ENCODE measurements around the gene ZNF324B. TPM values are rescaled to one million over a fixed set of nuclear protein-coding genes. Genes with fewer than 3 reads are reported as not detected.
"Not testable (repeated sequence)": the region's sequence is repeated elsewhere in the genome, so short reads cannot be mapped to it uniquely, and the experiment has no call there.

ZNF324B gene
- total RNA-seq, 2 donors from 2014 or later, result 3.9 to 4.7 TPM

DNA sequence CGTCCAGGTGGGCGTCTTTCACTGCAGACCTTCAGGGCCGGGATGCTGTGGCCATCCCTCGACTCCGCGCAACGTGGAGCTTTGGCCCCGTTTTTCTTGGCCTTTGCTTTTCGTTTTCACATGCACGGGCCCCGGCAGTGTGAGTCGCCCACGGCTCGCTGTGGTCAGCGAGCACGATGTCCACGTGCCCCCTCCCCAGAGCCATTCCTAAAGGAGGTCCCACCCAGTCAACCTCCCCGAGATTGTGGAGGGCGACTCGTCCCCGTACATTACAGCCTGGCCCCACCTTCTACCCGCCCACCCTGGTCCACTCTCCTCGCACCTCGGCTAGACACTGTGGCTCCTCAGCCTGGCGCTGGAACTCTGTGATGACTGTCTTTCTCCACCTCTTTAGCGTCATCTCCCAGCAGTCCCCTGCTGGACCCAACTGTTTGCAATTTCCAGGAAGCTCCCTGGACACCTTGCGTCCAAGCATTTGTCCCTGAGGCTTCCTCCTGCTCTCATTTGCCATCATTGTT, 25.1 kb downstream of the ZNF324B start:
- DNase-seq (peak; percentile 61), ATAC-seq (peak in 1 of 2 donors; percentile 3)
- intact Hi-C loops (cut with DNase I), result no loop called here

DNA sequence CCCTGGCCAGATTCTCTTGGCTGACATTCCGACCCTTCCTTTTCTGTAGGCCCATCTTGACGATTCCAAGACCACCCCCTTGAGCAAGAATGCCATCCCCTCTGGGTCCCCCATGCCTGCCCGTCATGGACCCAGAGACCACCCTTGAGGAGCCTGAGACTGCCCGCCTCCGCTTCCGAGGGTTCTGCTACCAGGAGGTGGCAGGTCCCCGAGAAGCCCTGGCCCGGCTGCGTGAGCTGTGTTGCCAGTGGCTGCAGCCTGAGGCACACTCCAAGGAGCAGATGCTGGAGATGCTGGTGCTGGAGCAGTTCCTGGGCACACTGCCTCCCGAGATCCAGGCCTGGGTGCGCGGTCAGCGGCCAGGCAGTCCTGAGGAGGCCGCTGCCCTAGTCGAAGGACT, 25.7 kb downstream of the ZNF324B start:
- intact Hi-C loops (cut with DNase I), result no loop called here
- ATAC-seq (no peak), DNase-seq (no peak)

DNA sequence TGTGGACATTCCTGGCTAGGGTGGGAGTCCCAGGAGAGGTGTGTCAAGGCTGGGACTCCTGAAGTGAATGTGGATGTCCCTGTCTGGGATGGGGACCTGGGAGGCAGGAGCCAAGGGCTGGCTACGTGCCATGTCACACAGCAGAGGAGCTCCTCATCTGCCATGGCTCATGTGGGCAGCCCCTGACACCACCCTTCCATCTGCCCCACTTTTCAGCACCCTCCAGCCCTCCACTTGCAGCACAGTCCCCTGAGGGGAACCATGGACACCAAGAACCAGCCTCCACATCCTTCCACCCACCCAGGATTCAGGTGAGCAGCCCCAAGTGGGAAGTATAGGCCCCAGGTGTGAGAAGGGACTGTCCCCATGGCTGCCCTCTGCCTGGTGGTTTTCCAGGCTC, 26.4 kb downstream of the ZNF324B start:
- intact Hi-C loops (cut with DNase I), result no loop called here
- DNase-seq (no peak), ATAC-seq (no peak)

DNA sequence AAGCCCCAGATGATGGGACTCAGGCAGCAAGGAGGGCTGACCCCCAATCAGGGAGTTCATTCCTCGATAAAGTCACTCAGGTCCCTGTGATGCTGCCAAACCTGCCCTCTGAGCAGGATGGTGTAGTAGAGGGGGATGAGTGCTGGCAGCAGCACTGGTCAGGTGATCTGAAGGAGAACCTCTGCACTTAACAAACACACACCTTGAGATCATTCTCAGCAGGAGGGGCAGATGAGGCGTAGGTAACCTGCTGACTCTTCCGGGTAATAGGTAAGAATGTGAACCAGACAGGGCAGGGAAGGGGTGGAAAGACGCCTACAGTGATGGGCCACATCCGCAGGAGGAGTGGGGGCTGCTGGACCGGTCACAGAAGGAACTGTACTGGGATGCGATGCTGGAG, 27.9 kb downstream of the ZNF324B start:
- intact Hi-C loops (cut with DNase I), result no loop called here
- ATAC-seq, result no peak
- DNase-seq, result no peak

DNA sequence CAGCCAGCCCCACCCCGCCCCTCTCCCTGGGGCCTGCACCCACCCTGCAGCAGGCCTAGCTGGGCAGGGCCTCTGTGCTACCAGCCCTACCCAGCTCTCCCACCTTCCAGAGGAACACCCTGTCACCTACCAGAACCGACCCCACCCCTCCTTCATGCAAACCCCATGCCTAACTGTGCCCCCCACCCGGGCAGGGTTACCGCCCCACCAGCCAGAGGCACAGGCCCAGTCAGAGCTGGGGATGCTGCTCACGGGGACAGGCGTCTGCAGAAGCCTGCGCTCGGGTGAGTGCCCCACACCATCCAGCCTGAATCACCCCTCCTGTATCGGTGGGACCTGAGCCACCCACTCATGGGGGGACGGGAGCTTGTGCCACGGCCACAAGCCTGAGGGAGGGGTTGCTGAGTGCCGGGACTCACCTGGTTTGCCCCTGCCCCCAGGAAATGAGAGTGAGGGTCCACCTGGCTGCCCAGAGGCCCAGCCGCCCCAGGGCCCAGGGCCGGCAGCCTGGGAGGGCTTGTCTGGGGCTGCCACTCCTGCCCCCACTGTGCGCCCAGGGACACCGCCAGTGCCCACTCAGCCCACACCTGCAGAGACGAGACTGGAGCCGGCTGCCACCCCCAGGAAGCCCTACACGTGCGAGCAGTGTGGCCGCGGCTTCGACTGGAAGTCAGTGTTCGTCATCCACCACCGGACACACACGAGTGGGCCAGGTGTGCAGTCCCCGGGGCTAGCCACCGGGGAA, 28.5 kb downstream of the ZNF324B start:
- intact Hi-C loops (cut with DNase I), result no loop called here
- DNase-seq, result no peak
- no peak for ATAC-seq

DNA sequence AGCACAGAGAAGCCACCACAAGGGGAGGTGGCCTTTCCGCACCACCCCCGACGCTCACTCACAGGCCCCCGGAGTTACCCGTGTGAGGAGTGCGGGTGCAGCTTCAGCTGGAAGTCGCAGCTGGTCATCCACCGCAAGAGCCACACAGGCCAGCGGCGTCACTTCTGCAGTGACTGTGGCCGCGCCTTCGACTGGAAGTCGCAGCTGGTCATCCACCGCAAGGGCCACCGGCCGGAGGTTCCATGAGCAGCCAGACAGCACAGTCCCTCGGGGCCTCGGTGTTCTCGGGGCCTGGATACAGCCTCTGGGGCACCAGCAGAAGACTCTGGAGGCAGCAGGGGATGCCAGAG, 29.0 kb downstream of the ZNF324B start:
- DNase-seq, result no peak
- intact Hi-C loops (cut with DNase I), result no loop called here
- no peak for ATAC-seq

DNA sequence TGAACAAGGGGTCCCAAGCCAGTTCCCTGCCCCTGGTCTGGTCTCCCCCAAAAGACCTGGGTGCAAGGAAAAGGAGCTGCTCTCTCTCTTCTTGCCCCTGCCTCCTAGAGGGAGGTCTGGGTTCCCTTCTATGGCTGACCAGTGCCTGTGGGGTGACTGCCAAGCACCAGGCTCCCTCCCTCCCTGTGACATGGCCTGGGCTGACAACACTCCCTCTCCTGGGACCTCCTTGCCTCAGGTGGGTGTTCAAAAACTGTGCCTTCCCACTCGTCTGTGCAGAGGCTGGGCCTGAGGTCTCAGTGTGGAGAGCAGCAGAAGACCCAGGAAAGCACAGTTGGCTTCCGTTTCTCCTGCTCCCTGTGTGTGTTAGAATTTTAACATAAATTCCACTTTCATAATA, 29.4 kb downstream of the ZNF324B start:
- intact Hi-C loops (cut with DNase I), result no loop called here
- no peak for DNase-seq
- ATAC-seq, result no peak

DNA sequence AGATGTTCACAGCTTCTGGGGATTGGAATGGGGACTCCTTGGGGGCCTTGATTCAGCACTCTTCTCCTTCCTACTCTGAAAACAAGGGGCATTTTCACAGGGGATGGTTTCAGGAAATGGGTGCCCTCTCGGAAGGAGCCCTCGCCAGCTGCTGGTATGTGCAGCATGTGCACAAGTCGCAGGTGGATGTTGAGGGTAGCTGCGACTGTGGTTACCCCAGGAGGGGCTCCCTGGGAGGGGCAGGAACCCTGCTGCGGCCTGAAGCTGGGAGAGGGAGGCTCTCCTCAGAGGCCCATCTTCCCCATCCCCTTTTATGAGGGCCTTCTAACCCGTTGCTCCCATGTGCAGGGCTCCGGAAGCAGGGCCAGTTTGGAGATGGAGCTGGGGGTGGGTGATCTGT, 30.9 kb downstream of the ZNF324B start:
- DNase-seq, result no peak
- no peak for ATAC-seq
- intact Hi-C loops (cut with DNase I), result no loop called here

DNA sequence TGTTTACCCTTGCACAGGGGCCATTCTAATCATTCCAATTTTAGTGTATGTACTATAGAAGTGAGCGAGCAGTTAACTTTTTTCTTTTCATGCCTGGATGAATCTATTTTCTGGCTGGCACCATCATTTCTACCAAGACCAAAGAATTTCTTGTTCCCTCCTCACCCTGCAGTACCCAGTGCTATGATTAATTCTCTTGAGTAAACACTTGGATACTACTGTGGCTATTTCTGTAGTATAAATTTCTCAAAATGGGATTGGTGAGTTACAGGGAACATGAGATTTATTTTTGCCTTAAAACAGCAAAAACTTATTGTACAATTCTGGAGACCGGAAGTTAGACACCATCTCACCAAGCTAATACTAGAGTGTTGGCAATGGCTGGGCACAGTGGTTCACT, 32.4 kb downstream of the ZNF324B start:
- intact Hi-C loops (cut with DNase I), result no loop called here
- ATAC-seq (no peak), DNase-seq (no peak)

DNA sequence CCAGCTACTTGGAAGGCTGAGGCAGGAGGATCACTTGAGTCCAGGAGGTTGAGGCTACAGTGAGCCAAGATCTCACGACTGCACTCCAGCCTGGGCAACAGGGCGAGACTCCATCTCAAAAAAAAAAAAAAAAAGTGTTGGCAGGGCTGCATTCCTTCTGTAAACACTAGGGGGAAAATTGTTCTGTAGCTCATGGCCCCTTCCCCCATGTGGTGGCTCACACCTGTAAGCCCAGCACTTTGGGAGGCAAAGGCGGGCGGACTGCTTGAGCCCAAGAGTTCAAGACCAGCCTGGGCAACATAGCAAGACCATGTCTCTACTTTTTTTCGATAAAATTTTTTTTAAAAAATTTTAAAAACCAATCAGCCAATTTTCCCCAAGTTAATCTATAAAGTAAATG, 32.9 kb downstream of the ZNF324B start:
- intact Hi-C loops (cut with DNase I); DNase-seq; ATAC-seq: not testable (repeated sequence)

DNA sequence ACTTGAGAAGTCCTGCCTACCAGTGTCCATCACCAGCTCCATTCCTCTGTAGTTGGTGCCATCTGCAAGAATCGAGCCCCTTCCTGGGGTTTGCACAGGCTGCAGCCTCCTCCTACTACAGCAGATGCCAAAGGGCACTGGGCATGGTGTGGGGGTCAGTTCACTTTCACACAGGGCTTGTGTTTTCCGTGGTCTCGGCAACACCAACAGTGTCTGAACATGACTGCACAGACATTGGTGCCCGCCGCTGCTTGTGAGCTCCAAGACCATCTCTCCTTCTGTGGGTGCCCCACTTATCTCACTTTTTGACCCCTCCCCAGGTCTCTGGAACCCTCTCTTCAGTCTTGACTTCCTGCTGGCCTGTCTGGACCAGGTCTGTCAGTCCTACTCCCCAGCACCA, 40.0 kb downstream of the ZNF324B start:
- DNase-seq (no peak), ATAC-seq (no peak)
- intact Hi-C loops (cut with DNase I), result no loop called here

DNA sequence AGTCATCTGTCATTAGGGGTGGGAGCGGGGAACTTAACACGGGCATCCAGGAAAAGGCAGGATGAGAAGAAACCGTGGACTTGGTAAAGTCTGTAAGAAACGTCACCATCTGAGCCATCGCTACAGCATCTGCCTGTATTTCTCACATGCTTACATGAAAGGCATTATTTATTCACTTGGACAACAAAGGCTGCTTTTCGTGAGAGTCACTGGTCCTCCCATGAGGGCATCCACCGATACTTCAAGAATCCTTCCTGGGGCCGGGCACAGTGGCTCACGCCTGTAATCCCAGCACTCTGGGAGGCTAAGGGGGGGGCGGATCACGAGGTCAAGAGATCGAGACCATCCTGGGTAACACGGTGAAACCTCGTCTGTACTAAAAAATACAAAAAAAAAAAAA, 40.8 kb downstream of the ZNF324B start:
- DNase-seq, result no peak
- intact Hi-C loops (cut with DNase I), result no loop called here
- no peak for ATAC-seq

DNA sequence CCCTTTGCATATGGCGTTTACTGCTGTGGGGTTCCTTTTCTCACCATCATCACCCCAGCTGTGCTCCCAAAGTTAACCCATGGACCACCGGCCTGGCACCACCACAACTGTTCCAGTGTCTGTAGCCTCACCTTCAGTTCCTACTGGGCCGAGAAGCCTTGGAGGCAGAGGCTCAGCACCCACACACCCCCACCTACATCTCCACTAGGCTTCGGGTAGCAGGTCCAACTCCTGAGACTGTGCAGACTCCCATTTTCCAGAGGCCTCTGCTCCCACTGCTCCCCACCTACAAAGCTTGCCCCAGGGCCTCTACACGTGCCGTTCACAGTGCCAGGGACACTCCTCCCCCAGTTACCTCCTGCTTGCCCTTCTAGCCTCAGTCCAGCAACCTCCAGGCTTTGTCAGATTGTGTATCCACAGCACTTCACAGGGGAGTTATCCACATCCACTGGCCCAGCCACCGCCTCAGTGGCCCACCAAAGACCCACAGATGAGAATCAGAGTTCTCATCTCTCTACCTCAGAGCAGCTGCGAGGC, 46.3 kb downstream of the ZNF324B start:
- DNase-seq (no peak), ATAC-seq (no peak)
- intact Hi-C loops (cut with DNase I), result no loop called here

DNA sequence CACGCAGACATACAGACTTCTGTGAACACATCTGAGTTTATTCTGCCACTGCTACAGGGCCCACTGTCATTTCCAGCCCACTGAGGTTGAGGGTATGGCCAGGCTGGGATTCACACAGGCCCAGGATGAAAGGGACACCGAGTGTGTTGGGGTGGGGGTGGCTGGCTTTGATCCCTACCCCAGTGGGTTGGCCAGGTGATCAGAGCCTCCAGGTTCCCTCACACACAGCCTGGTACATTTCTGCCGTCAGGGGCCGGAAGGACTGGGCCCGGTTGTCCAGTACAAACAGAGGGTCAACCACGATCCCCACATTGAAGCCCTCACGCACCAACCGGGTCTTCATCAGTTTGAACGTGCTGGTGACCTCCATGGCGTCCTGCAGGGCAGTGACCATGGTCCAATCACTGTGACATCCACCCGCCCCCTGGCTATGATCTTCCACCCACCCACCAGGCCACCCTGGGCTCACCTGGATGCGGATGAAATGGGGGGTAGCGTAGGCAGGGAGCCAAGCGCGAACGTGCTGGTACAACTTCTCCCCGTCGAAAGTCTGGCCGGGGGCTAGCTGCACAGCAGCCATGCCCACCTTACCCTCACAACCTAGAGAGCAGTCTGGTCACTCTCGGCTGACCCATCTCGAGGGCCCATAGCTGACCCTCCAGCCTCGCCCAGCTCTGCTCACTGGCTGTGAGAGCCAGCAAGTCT, 47.0 kb downstream of the ZNF324B start:
- ATAC-seq, result peak in 1 of 2 donors; percentile 8
- no peak for DNase-seq
- intact Hi-C loops (cut with DNase I), result no loop called here

DNA sequence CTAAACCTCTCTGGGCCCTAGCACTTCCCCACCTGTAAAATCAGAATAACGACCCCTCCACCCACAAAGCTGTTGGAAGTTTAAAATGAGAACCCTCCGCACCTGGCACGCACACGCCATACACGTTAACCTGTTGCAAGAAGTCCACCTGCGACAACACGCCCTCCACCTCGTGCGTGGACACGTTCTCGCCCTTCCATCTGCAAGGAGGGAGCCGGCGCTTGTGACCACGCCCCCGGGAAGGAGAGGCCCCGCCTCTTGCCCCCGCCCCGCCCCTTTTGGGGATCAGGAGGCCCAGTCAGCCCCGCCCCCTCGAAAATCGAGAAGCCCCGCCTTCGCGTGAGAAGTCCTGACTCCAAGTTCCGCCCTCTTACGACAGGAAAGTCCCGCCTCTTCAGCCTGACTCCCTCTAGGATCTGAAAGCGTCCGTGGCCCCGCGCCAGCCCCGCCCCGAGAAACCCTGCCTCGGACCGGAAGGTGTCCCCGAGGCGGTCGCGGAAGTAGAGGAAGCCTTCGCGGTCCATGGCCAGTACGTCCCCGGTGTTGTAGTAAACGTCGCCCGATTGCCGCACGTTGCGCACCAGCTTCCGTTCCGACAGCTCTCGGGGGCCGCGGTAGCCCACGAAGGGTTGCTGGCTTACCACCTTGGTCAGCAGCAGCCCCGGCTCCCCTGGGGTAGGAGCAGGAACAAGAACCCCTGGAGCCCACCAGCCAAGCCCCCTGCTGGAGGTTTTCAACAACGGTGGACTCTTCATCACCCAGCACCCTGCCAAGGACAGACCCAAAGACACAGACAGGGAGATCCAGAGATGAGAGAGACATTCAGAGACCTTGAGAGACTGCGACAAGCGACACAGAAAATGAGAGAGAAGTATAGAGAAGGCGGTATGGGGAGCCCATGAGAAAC, 47.9 kb downstream of the ZNF324B start:
- ATAC-seq, result peak; percentile 98 to 99
- intact Hi-C loops (cut with DNase I), result no loop called here
- DNase-seq, result peak; percentile 100

DNA sequence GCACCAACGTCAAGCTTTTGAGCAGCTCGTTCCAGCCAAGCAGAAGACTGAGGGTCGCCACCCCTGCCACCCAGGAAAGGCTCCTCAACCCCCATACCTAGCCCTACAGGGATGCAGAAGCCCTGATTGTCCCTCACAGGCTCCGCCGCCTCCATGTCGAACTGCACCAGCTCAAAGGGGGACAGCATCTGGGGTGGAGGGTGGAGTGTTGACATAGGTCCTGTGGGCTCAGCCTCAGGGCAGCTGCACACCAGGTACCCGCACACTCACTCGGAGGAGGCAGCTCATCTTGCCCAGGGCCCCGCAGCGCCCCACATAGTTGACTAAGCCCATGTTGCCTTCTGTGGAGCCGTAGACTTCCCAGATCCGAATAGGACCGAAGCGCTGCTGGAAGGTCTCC, 48.8 kb downstream of the ZNF324B start:
- intact Hi-C loops (cut with DNase I), result no loop called here
- no peak for DNase-seq
- ATAC-seq, result no peak
